ENCODE measurements around the gene SYNE2. TPM values are rescaled to one million over a fixed set of nuclear protein-coding genes. Genes with fewer than 3 reads are reported as not detected.

Gene SYNE2
- polyA plus RNA-seq, 1 donor from 2014 or later = 82.3 TPM

DNA sequence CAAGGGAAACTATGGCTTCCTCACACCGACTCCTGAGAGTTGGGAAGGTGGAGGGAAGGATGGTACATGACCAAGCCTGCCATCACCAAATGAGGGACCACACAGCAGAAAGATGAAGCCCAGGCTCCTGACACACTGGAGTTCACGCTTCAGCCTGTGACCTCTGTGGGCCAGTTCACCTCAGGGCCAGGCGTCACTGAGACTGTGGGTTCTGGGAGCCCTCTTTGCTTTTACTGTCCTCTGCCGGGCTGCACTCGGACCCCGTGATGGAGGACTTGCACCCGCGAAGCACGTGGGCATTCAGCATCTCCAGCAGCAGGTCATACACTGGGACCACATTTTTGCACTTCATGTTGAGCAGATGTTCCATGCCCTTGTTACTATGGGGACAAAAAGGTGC, 380.1 kb downstream of the SYNE2 start:
- H3K9me2 ChIP-seq (ENCODE audit: insufficient read depth, low read length) = no peaks in the 10 kb centered on the region
- H3K4me3 ChIP-seq (ENCODE audit: low read length) = no peak overlapping the region
- H3K4me2 ChIP-seq (ENCODE audit: low read length) = no peak overlapping the region
- H3F3A ChIP-seq (ENCODE audit: insufficient read depth, low read length, poor library complexity, severe bottlenecking) = no peaks in the 10 kb centered on the region
- H3K36me3 ChIP-seq (ENCODE audit: insufficient read depth, low read length) = no peaks in the 10 kb centered on the region
- H3K27ac ChIP-seq (ENCODE audit: low read length) = no peak overlapping the region
- H3K27me3 ChIP-seq (ENCODE audit: insufficient read depth, low read depth, low read length) = no peaks in the 10 kb centered on the region
- TF ChIP-seq POLR2AphosphoS5 (IDR thresholded peaks at IDR 0.05) (no peak), MXI1 (conservative IDR thresholded peaks at IDR 0.05; ENCODE audit: poor library complexity, severe bottlenecking) (no peak), EZH2 (IDR thresholded peaks at IDR 0.05; ENCODE audit: borderline replicate concordance, insufficient read depth, low read length, poor library complexity, severe bottlenecking) (no peak), SMC3 (conservative IDR thresholded peaks at IDR 0.05; ENCODE audit: poor library complexity) (no peak), RAD21 (conservative IDR thresholded peaks at IDR 0.05) (no peak), TAF1 (IDR thresholded peaks at IDR 0.05; ENCODE audit: low read depth) (no peak), EP300 (conservative IDR thresholded peaks at IDR 0.05; ENCODE audit: poor library complexity, severe bottlenecking) (no peak)
- TF ChIP-seq, protein P1, sequence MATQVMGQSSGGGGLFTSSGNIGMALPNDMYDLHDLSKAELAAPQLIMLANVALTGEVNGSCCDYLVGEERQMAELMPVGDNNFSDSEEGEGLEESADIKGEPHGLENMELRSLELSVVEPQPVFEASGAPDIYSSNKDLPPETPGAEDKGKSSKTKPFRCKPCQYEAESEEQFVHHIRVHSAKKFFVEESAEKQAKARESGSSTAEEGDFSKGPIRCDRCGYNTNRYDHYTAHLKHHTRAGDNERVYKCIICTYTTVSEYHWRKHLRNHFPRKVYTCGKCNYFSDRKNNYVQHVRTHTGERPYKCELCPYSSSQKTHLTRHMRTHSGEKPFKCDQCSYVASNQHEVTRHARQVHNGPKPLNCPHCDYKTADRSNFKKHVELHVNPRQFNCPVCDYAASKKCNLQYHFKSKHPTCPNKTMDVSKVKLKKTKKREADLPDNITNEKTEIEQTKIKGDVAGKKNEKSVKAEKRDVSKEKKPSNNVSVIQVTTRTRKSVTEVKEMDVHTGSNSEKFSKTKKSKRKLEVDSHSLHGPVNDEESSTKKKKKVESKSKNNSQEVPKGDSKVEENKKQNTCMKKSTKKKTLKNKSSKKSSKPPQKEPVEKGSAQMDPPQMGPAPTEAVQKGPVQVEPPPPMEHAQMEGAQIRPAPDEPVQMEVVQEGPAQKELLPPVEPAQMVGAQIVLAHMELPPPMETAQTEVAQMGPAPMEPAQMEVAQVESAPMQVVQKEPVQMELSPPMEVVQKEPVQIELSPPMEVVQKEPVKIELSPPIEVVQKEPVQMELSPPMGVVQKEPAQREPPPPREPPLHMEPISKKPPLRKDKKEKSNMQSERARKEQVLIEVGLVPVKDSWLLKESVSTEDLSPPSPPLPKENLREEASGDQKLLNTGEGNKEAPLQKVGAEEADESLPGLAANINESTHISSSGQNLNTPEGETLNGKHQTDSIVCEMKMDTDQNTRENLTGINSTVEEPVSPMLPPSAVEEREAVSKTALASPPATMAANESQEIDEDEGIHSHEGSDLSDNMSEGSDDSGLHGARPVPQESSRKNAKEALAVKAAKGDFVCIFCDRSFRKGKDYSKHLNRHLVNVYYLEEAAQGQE (IDR thresholded peaks at IDR 0.05; ENCODE audit: borderline replicate concordance) = no peak
- TF ChIP-seq, protein P2, sequence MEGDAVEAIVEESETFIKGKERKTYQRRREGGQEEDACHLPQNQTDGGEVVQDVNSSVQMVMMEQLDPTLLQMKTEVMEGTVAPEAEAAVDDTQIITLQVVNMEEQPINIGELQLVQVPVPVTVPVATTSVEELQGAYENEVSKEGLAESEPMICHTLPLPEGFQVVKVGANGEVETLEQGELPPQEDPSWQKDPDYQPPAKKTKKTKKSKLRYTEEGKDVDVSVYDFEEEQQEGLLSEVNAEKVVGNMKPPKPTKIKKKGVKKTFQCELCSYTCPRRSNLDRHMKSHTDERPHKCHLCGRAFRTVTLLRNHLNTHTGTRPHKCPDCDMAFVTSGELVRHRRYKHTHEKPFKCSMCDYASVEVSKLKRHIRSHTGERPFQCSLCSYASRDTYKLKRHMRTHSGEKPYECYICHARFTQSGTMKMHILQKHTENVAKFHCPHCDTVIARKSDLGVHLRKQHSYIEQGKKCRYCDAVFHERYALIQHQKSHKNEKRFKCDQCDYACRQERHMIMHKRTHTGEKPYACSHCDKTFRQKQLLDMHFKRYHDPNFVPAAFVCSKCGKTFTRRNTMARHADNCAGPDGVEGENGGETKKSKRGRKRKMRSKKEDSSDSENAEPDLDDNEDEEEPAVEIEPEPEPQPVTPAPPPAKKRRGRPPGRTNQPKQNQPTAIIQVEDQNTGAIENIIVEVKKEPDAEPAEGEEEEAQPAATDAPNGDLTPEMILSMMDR (IDR thresholded peaks at IDR 0.05; ENCODE audit: poor library complexity, severe bottlenecking) = no peak
- no peak overlapping the region for H3K9ac ChIP-seq (ENCODE audit: low read length)
- no peaks in the 10 kb centered on the region for H4K20me1 ChIP-seq (ENCODE audit: insufficient read depth)
- no peaks in the 10 kb centered on the region for H3K9me3 ChIP-seq (ENCODE audit: low read length)
- H3K79me2 ChIP-seq (replicated peaks; ENCODE audit: insufficient read depth, low read length) = no peaks in the 10 kb centered on the region
- H2AFZ ChIP-seq (ENCODE audit: low read depth, low read length) = no peak overlapping the region

DNA sequence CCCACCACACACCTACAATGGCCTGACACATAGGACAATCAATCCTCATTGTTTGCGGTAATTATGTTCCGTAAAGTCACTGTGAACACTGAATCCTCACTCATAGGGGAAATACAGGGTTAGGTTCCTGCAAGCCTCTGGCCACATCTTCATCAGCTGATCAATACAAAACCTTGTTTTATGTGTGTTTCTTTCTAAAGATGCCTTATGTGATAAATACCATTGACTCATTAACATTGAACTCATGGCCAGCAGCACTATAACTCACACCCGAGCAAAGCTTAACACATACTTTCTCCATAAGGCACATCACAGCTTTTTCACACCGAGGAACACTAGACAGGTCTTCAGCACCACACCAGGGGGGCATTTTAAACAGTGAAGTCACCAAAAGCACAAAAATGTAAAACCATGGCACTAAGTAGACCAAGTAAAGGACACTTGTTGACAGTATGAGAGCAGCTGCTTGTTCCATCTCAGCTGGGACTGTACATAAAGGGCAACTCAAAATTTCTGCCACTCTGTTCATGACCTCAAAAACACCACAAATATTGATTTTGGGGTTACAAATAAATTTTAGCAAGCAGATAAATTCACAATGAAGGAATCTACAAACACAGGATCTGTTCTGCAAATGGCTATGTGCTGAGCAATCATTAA, 380.9 kb downstream of the SYNE2 start:
- no peaks in the 10 kb centered on the region for H3K79me2 ChIP-seq (replicated peaks; ENCODE audit: insufficient read depth, low read length)
- H3K4me3 ChIP-seq (ENCODE audit: low read length) = no peak overlapping the region
- no peaks in the 10 kb centered on the region for H3F3A ChIP-seq (ENCODE audit: insufficient read depth, low read length, poor library complexity, severe bottlenecking)
- no peak overlapping the region for H2AFZ ChIP-seq (ENCODE audit: low read depth, low read length)
- no peak overlapping the region for H3K9ac ChIP-seq (ENCODE audit: low read length)
- no peaks in the 10 kb centered on the region for H4K20me1 ChIP-seq (ENCODE audit: insufficient read depth)
- no peak for TF ChIP-seq TAF1 (IDR thresholded peaks at IDR 0.05; ENCODE audit: low read depth)
- TF ChIP-seq, protein P1 (IDR thresholded peaks at IDR 0.05; ENCODE audit: borderline replicate concordance) = no peak
- no peak for TF ChIP-seq RAD21 (conservative IDR thresholded peaks at IDR 0.05)
- no peak for TF ChIP-seq MXI1 (conservative IDR thresholded peaks at IDR 0.05; ENCODE audit: poor library complexity, severe bottlenecking)
- no peak for TF ChIP-seq EP300 (conservative IDR thresholded peaks at IDR 0.05; ENCODE audit: poor library complexity, severe bottlenecking)
- TF ChIP-seq EZH2 (IDR thresholded peaks at IDR 0.05; ENCODE audit: borderline replicate concordance, insufficient read depth, low read length, poor library complexity, severe bottlenecking) = no peak
- TF ChIP-seq POLR2AphosphoS5 (IDR thresholded peaks at IDR 0.05) = no peak
- no peak for TF ChIP-seq SMC3 (conservative IDR thresholded peaks at IDR 0.05; ENCODE audit: poor library complexity)
- TF ChIP-seq, protein P2 (IDR thresholded peaks at IDR 0.05; ENCODE audit: poor library complexity, severe bottlenecking) = no peak
- no peaks in the 10 kb centered on the region for H3K36me3 ChIP-seq (ENCODE audit: insufficient read depth, low read length)
- H3K27ac ChIP-seq (ENCODE audit: low read length) = no peak overlapping the region
- H3K4me2 ChIP-seq (ENCODE audit: low read length) = no peak overlapping the region
- no peaks in the 10 kb centered on the region for H3K27me3 ChIP-seq (ENCODE audit: insufficient read depth, low read depth, low read length)
- no peaks in the 10 kb centered on the region for H3K9me2 ChIP-seq (ENCODE audit: insufficient read depth, low read length)
- no peaks in the 10 kb centered on the region for H3K9me3 ChIP-seq (ENCODE audit: low read length)

Measured in neural cell (in vitro differentiated cells).